ENCODE data around the gene KLHDC8B.
A peak's percentile ranks its signal among the peaks of the same experiment; 100 is the strongest.

KLHDC8B gene

DNA sequence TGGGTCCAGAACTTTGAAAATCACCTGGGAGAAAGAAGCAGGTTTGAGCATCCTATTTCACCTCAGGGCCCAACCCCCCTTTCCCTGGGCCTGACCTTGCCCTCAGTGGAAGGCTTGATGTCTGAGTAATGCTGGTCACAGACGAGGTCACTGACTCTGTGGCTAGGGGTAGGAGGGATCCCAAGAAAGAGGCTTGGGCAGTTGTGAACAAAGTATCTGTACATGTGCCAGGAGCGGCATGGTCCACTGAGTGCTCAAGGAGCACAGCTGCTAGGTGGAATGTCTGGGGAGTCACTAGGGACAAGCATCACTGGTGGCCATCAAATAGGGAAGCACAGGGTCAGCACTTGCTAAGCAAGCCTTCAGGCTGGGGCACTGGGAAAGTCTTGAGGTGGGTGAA is 12.6 kb upstream of the KLHDC8B start:
- no peak for DNase-seq (ENCODE audit: low spot score)

GRCh38 chr3:49161197-49161596 is 10.2 kb upstream of the KLHDC8B start:
- DNase-seq (ENCODE audit: low spot score): no peak

- no peak for DNase-seq (ENCODE audit: low spot score)
These were observed 9.4 kb upstream of the KLHDC8B start for GRCh38 chr3:49161808-49162530.

DNA sequence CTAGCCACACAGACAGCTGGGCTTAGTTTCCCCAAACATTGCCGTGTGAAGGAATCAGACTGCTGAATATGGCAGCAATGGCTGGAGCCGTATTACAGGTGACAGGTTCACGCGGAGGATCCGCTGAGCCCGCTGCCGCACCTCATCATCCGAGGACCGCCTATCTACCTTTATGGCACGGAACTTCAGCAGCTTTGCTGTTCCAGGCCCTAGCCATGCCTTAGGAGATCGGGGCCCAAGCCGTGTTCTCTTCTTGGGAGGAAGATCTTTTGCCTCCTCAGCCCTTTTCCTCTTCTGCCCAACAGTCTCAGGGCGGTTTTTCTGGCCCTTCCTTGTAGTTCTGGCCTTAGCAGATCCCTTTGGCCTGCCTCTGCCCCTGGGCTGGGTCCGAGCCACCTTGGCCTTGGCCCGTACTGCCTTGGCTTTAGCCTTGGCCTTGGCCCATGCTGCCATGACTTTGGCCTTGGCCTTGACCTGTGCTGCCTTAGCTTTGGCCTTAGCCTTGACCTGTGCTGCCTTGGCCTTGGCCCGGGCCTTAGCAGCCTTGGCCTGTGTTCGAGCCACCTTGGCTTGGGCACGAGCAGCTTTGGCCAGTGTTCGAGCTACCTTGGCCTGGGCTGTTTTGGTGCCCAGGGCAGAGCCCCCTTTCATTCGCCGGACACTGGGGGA is 8.5 kb upstream of the KLHDC8B start:
- DNase-seq (ENCODE audit: low spot score): no peak

DNA sequence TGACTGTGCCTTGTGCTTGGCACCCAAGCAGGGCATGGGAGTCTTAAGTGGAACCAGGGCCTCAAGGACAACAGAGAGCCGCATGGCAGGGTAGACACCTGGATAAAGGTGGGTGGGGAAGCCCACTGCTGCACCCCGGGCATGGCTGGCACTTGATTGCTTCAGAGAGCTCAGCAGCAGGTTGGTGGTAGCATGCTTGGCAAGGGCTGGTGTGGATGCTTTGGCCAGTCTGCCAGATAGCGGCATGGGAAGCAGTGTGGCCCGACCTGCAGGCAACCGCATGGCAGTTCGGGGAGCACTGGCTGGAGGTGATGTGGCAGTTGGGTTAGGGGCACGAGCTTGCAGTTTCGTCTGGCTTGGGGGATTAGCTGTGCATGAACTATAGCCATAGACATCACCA is 7.8 kb upstream of the KLHDC8B start:
- DNase-seq (ENCODE audit: low spot score): no peak

GRCh38 chr3:49164983-49165720 is 6.2 kb upstream of the KLHDC8B start:
- no peak for DNase-seq (ENCODE audit: low spot score)

DNA sequence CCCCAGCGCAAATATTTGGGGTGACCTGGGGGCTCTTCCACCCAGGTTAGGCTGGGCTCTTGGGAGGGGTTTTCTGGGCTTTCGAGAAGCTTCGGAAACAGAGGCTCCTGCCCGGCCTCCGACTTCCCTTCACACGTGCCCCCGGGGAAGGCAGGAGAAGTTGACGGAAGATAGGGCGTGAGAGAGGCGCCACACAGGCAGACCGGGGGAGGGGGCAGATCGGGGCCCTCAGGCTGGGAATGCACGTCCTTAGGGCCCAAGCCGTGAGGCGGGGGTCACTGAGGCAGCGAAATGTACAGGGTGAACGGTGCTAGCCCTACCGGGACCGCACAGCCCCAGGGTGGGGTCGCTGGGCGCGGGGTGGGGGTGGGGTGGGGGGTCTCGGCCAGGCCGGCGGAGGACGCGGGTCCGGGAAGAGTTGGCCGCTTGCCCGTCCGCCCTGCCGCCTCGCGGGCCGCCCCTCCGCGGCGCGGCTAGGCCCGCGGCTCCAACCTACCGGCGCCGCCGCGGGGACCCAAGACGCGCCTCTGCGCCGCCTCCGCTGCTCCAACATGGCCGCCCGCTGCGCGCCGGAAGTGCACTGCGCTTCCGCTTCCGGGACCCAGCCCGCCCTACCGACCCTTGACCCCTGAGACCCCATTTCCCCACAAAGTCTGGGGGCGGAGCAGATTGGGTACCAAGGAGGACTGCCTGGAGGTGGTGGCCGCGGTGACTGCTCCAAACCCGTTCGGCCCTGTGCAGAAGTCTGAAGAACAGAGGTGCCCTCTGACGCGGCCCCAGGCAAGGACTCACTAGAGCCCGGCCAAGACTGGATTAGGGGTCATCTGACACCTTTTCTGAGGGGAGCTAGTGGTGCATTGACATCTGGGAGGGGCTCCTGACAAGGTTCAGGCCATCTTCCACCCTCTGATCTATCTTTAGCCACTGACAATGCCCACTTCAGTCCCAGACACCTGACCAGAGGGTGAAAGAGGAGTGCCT is 5.3 kb upstream of the KLHDC8B start, which contains the start of gene CCDC71:
Gene CCDC71, minus strand, starts transcription at position 561 of the 981 bp plus-strand sequence. CDS start 2,123 bp downstream, outside the sequence.
- DNase-seq (ENCODE audit: low spot score): peak; percentile 73

GRCh38 chr3:49166752-49167556 is 4.4 kb upstream of the KLHDC8B start:
- DNase-seq (ENCODE audit: low spot score): no peak

DNA sequence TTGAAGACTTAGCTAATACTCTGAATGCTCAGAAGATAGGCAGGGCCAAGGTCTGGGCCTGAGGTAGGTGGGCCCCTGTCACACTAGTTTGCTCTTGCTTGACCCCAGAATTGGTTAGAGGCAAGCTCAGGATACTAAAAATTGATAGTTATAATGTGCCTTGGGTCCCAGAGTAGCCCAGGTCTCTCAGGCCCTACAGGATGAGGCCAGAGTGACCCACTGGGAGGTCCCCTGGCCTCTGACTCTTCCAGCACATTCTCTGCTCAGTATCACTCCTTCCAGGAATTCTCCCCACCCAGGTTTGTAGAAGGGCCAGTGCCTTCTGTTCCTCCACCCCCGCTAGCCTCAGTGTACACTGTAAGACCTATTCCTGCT is 667 bp upstream of the KLHDC8B start:
- no peak for DNase-seq (ENCODE audit: low spot score)

DNA sequence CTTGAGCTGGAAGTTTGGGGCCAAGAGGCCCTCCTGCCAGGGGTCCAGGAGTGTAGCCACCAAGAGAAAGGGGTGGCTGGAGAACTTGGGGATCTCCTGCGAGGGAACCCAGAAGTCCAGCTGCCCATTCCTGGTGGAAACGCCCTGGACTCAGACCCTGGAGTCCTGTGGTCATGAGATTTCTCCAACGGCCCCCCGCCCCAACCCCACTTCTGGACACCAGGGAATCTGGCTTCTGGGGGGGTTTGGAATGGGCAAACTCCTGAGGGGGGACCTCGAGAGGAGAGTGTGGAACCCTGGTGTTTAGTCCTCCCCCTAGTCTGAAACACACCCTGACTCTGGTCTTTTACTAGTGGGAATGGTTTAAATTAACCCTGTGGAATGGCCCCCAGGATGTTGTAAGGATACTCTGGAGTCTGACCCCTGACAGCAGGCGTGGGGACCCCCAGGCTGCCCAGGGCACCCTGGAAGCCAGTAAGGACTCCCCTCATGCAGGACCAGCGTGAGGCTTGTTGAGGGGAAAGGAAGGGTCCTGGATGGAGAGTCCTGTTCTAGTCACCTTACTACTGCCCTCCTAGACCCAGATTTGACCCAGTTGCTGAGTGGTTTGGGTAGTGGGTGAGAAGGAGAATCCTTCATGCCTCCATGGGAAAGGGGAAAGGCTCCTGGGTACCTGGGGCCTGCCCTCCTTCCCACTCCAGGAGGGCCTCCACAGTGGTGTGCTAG is 540 bp downstream of the KLHDC8B start:
- no peak for DNase-seq (ENCODE audit: low spot score)

- DNase-seq (ENCODE audit: low spot score): no peak
These were observed 1.2 kb downstream of the KLHDC8B start for GRCh38 chr3:49172551-49173041.

DNA sequence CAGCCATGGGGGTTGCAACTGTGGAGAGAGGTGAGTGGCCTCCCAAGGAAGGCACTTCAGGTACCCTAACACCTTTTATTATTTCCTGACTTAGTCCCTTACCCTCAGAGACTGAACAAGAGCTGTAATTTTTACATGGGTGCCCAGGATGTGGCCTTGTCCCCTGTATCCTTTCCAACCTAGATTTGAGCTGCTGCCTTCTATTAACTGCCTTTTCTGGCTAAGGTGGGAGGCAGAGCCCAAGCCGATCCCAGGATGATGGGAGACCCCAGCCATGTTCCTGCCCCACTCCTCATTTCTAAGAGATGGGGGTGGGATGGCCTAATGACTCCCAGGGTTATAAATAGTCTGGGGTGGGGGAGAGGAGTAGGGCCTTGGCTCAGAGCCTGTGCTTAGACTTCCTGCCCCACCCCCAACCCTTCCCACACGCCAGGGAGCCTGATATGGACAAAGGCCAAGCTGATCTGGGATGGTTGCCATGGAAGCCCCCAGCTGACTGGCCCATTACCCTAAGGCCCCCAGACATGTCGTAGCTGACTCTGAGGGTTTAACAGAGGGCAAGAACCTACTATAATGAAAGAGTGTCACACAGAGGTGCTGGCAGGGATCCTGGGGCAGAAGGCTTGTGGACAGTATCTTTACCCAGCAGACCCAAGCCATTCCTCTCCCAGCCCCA is 1.9 kb downstream of the KLHDC8B start:
- no peak for DNase-seq (ENCODE audit: low spot score)

- DNase-seq (ENCODE audit: low spot score): no peak
These were observed 2.4 kb downstream of the KLHDC8B start for GRCh38 chr3:49173792-49174170.

DNA sequence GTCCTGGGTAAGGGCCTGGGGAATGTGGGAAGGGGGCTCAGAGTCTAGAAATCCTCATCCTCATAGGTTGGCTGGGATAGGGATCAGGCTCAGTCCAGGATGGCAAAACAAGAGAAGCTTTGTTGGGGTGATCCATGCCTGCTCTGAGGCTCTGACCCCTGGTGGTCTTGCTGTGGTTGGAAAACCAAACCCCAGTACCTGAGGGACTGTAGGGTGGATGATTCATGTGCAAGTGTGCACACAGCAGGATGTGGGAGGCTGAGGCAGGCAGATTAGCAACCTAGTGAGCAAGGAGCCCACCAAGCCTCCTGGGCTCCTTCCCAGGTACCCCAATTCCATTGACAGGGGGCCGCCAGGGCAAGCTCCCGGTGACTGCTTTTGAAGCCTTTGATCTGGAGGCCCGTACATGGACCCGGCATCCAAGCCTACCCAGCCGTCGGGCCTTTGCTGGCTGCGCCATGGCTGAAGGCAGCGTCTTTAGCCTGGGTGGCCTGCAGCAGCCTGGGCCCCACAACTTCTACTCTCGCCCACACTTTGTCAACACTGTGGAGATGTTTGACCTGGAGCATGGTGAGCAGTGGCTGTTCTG is 3.1 kb downstream of the KLHDC8B start:
- DNase-seq (ENCODE audit: low spot score): no peak

- no peak for DNase-seq (ENCODE audit: low spot score)
These were observed 4.1 kb downstream of the KLHDC8B start for GRCh38 chr3:49175530-49175929.

DNA sequence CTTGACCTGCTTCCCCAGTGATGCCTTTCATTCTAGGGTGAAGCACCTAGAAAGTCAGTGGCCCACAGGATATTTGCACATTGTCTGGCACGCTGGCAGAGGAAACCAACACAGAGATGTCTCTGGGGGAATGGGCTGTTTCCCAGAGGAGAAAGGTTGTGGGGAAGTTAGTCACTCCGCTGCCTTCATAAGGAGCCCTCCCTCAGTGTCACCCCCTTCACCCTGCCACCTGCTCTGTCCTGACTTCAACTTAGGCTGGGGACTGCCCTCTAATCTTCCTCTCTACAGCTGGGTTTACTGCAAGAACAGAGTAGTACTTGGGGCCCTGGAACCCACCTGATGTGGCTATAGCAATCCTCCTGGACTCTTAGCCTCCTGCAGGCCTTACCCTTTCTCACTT is 5.7 kb downstream of the KLHDC8B start:
- no peak for DNase-seq (ENCODE audit: low spot score)

DNA sequence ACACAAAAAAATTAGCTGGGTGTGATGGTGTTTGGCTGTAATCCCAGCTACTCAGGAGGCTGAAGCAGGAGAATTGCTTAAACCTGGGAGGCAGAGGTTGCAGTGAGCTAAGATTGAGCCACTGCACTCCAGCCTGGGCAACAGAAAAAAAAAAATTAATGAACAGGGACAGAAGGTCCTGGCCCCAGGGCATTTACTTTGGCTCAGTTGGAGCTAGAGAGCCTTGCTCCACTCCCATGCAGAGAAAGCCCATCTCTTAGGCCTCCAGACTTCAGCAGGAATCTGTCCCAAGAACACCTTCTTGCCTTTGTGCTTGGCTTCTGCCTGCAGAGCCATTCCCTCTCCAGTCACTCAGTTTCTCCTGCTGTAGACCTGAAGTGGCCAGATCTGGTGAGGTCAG is 8.7 kb downstream of the KLHDC8B start:
- no peak for DNase-seq (ENCODE audit: low spot score)

GRCh38 chr3:49181351-49181750 is 10.0 kb downstream of the KLHDC8B start:
- DNase-seq (ENCODE audit: low spot score): no peak

DNA sequence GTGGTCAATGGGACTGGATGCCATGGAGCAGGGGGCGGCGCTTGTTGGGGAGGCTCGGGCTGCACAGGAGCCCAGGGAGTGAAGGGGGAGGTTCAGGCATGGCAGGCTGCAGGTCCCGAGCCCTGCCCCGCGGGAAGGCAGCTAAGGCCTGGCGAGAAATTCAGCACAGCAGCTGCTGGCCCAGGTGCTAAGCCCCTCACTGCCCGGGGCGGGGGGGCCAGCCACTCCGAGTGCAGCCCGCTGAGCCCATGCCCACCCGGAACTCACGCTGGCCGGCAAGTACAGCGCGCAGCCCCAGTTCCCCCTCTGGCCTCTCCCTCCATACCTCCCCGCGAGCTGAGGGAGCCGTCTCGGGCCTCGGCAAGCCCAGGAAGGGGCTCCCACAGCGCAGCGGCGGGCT is 11.3 kb downstream of the KLHDC8B start:
- DNase-seq (ENCODE audit: low spot score): no peak
